Activated naive CD8-positive, alpha-beta T cell treated with anti-CD3 and anti-CD28 coated beads, Interleukin-2, amount 50 U/mL, for 16 hours (primary cell): Measurements from ENCODE around the gene SERPINB6.
A peak's percentile ranks its signal among the peaks of the same experiment; 100 is the strongest.
"Not testable (repeated sequence)": the region's sequence is repeated elsewhere in the genome, so short reads cannot be mapped to it uniquely, and the experiment has no call there.

ENCODE experiments used
- DNase-seq: peaks from one replicate; pipeline ENCODE4 v3.0.0-alpha.2; 2020; ENCODE audit warnings: low read depth, low spot score

The SERPINB6 gene

DNA sequence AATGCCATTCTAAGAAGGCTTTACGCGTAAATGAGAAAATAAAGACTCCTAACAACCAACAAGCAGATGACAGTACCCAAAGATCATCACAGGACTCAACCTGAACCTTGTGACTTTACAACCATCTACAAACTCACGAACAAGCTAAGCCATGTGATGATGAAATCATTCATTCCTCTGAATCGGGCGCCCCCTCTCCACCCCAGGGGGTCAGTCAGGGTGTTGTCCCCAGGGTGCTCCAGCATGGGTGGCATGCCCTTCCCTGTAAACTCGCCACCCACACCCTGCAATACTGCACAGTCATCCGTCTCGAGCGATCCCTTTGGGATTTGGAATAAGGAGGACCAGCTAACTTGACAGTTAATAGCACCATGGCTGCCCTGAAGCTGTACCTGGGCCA is 12.6 kb downstream of the SERPINB6 start:
- no peak for DNase-seq

- no peak for DNase-seq
These were observed 13.0 kb downstream of the SERPINB6 start for GRCh38 chr6:2958331-2958711.

- no peak for DNase-seq
These were observed 13.6 kb downstream of the SERPINB6 start for GRCh38 chr6:2957696-2958330.

DNA sequence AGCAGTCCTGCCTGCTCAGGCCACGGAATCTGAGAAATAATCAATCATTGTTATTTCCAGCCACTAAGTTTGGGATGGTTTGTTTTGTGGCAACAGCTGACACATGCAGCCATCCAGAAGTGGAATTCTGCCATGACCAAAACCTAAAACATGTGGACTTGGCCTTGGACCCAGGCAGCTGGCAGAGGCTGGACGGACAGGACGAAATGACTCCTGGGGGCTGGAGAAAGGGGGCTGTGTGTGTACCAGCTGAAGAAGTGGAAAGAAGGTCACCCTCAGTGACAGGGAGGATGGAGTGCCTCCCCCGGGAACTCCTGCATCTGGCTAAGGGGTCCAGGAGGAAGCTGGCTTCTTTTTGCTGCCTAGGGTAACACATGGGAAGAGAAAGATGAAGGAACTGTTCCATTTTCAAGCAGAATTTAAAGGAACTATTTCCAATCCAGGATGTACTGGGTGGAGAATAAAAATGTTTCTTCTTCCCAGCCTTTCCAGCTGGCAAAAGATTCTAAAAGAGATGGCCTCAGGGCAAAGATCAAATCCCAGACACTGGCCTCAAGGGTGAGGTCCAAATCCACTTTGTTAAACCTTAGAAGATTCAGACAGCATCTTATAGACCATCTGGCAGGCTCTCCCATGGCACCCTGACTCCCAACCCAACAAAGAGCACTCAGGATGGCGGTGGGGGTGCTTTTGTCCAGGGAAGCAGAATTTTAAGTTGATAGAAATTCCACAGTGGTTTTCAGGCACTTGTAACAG is 14.3 kb downstream of the SERPINB6 start:
- no peak for DNase-seq

DNA sequence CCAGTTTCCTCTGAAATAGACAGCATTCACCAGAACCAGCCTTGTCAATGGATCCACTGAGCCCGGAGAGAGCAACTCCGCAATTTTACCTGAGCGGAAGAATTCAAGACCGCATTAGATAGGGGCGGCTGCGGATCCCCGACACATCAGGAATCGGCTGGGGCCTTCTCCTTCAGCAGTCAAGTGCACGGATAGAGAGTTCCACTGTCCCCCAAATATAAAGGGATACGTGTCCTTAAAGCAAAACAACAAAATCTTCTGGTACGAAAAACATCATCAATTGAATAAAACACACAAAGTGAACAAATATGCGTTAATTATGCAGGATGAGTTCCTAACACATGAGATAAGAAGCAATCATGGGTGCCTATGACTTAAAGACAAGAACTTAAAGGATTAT is 18.3 kb downstream of the SERPINB6 start:
- no peak for DNase-seq

DNA sequence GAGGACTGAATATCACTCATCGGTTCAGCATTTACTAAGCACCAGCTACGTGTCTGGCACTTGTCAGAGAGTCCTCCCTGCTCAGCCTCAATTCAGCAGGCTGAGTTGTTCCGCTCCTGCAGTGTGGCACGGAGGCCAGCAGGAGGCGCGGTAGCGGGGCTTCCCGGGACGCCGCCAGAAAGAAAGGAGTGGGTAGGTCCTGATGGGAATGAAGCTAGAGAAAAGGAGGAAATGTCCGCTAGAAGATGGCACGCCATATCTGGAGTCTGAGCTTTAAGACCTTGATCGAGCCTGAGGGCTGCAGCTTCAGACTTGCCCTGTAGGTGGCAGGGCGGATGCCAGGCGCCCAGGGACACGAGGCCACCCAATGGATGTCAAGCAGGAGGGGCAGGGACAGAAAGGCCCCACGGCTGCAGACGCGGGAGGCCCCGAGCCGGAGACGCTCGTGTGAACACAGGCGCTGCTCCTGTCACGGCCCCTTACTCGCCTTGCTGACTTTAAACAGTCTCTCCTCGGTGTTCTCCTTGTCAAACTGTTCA is 18.7 kb downstream of the SERPINB6 start:
- no peak for DNase-seq

DNA sequence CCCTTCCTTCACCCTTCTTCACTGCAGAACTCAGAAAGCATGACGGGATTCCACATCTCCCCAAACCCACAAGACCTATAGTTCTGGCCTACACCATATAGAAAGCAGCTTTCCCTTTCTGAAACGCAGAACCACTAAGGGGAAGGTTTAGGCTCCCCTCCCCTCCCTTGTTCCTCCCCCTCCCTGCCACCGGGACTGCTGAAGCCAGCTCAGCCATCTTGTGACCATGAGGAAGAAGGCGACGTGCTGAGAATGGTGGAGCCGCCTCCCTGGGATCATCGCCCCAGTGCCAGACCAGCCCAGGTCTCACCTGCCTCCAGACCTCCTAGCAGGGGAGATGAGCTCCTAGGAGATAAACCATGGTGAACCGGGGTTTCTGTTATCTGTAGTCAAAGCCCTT is 19.6 kb downstream of the SERPINB6 start:
- no peak for DNase-seq

GRCh38 chr6:2950713-2951112 is 20.7 kb downstream of the SERPINB6 start:
- no peak for DNase-seq

DNA sequence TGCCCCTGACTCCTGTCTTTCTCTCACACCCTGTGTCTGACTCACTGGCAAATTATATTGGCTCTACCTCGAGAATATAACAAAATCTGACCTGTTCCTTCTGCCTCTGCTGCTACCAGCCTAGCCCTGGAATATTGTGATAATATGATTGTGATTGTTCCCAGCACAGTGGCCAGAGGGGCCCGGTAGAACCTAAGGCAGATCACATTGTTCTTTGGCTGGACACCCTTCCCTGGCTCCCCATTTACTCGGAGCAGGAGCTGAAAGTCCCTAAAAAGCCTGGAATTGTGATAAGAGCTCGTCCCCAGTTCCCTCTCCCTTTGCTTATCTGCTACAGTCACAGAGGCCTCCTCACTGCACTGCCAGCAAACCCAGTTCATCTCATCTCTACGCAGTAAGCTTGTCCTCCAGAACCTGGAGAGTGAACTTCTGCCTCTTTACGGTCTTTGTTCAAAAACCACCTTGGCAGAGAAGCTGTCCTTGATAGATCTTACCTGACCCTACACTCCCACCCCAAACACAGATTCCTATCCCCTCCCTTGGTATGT is 21.8 kb downstream of the SERPINB6 start:
- no peak for DNase-seq

DNA sequence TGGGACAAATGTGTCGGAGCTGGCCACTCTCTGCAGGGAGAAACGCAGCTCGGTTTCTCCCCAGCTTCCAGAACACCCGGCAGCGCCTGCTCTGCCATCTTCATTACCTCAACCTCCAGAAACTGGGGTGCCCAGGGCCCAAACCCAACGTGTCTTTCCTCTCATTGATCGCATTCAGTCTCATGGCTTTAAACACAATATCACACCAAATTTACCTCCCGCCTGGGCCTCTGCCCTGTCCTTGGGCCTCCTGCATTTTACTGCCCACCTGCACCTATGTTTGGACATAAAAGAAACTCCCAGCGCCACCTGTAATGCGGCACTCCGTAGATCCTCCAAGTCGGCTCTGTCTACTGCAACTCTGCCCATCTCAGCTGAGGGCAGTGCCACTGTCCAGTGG is 22.2 kb downstream of the SERPINB6 start:
- no peak for DNase-seq

DNA sequence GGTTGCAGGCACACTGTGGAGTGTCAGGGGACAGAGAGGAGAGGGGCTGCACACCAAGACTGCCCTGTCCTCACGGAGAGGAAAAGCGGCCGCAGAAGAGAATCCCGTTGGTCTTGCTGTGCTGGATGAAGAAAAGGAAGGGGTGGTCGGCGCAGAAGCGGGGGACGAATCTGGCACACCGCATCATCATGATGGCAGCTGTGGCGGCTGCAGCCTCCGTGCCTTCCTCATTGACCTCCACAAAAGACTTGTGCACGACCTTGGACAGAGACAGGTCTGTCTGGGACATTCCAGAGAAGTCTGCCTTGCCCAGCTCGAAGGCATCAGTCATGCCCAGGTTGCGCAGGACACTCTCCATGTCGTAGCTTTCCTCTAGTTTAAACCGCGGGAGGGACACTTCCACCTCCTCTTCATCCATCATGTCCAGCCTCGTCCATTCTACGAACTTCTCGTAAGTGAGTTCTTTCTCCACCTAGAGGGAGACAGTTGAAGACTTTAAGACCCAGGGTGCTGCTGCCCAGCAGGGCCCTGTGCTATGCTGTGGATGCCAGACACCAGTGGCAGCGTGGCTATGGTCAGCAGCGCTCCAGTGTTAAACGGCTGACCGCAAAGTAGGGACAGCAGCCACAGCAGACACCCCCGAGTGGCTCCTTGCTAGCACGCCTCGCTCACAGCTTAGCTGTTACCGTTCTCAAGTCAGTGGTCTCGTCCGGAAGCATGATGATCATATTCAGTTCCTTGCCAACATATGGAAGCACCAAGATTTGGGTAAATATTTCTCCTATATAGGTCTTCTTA is 22.9 kb downstream of the SERPINB6 start:
- DNase-seq, result no peak

- DNase-seq, result no peak
These were observed 23.9 kb downstream of the SERPINB6 start for GRCh38 chr6:2947445-2947844.

GRCh38 chr6:2945153-2945452 is 26.3 kb downstream of the SERPINB6 start:
- no peak for DNase-seq

GRCh38 chr6:2944405-2945152 is 26.8 kb downstream of the SERPINB6 start:
- DNase-seq, result no peak

- DNase-seq, result no peak
These were observed 27.8 kb downstream of the SERPINB6 start for GRCh38 chr6:2943564-2943955.

- DNase-seq, result no peak
These were observed 28.3 kb downstream of the SERPINB6 start for GRCh38 chr6:2942914-2943563.

- DNase-seq, result not testable (repeated sequence)
These were observed 29.3 kb downstream of the SERPINB6 start for GRCh38 chr6:2942116-2942515.

DNA sequence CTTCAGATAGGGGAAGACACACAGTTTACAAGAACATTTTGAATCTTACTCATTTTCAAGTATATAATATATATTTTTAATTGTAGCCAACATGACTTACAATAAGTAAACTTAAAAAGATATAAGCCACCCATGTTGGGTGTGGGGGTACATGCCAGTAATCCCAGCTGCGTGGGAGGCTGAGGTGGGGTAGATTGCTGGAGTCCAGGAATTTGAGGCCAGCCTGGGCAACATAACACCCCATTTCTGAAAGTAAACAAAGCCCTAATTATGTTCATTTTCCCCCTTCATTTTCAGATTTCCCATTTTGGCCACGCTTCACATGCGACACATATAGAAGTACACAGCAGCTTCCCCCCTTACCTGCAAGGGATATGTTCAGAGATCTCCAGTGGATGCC is 30.5 kb downstream of the SERPINB6 start:
- no peak for DNase-seq

- peak; percentile 58 for DNase-seq
These were observed 31.1 kb downstream of the SERPINB6 start for GRCh38 chr6:2940010-2940850.
